Measurements from ENCODE around the gene NFXL1.

DNA sequence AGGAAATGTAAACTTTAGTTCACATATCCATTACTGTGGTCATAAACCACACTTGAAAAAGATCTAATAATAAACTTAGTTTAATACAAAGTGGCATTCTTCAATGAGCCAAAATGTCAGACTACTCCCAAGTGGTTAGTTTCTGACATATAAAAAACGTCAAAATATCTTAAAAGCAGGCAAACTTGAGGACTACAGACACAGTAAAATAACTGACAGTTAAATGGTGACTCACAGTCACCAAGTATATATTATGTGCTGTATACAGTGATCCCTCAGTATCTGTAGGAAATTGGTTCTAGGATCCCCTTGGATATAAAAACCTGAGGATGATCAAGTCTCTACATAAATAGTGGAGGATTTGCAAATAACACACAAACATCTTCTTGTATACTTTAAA lies 64.9 kb downstream of the NFXL1 start:
- no peak for TF ChIP-seq POLR2A (IDR thresholded peaks at IDR 0.05)
- TF ChIP-seq, protein P1, sequence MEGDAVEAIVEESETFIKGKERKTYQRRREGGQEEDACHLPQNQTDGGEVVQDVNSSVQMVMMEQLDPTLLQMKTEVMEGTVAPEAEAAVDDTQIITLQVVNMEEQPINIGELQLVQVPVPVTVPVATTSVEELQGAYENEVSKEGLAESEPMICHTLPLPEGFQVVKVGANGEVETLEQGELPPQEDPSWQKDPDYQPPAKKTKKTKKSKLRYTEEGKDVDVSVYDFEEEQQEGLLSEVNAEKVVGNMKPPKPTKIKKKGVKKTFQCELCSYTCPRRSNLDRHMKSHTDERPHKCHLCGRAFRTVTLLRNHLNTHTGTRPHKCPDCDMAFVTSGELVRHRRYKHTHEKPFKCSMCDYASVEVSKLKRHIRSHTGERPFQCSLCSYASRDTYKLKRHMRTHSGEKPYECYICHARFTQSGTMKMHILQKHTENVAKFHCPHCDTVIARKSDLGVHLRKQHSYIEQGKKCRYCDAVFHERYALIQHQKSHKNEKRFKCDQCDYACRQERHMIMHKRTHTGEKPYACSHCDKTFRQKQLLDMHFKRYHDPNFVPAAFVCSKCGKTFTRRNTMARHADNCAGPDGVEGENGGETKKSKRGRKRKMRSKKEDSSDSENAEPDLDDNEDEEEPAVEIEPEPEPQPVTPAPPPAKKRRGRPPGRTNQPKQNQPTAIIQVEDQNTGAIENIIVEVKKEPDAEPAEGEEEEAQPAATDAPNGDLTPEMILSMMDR (IDR thresholded peaks at IDR 0.05) = no peak
